GM12865 (cell line): ENCODE data around the gene NAA30.

ENCODE experiments used
- DNase-seq: peaks from one replicate; pipeline ENCODE4 v3.0.0; 2010; ENCODE audit warnings: low read depth
- H3K4me3 ChIP-seq: 2 replicates; pipeline ENCODE4 v1.5.1; 2011; ENCODE audit warnings: mild to moderate bottlenecking, low read depth, low read length, control low read depth
- CTCF ChIP-seq: IDR thresholded peaks from 2 replicates; pipeline ENCODE4 v1.5.1; 2011; ENCODE audit warnings: low read length, control low read depth, low read depth, inconsistent platforms; ENCODE audit not compliant: insufficient read depth; ENCODE audit errors: missing control alignments

The NAA30 gene

DNA sequence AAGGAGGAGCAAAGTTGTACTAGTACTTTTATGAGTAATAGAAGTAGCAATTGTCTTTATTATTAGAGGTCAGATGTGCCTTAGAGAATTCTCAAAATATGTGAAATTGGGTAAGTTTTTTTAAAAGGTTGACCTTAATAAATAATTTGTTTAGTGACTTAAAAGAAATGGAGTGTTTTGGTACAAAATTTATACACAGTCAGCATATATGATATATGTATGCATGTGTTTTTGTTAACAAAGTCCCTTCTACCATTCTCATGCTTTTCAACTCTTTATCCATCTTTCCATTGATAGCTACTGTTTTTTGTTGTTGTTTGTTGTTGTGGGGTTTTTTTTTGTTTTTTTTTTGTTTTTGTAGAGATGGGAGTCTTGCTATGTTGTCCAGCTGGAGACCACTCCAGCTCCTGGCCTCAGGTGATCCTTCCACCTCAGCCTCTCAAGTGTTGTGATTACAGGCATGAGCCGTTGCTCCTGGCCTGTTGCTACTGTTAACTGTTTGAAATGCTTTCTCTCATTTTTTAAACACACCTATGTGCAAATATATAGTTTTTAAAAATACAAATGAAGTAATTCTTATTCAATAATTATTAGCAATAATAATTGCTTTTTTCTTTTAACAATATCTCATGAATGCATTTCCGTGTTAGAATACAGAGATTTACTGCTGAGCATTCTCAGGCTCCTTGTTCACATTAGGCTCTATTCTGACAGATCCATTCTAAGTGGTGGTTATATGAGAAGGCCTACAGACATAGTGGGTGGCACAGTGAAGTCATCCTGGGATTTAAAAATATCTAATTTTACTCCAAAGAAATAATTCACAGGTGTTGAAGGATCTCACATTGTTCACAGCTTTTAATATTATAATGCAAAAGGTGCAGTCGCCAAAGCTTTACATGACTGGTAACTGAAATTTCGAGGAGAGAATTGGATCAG is 10.4 kb downstream of the NAA30 start:
- no peak for TF ChIP-seq CTCF
- H3K4me3 ChIP-seq, result no peak overlapping the region
- no peak for DNase-seq

DNA sequence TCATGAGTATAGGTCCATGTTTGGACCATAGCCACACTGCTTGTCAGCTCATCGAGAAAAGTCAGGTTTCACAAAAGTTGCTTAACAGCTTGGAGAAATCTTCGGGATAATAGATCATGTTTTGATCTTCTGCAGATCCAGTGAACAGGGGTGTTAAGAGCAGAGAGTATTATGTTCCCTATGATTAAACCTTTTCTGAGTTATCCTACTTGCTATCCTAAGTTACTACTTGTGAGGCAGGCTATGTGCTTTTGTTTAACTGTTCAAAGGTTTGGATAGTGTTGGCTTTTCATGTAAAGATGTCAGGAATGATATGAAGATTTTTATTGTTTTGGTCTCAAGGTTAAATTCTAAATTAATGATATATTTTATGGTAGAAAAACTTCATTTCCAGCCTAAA is 11.1 kb downstream of the NAA30 start:
- no peak for TF ChIP-seq CTCF
- H3K4me3 ChIP-seq, result no peak overlapping the region
- DNase-seq, result no peak

- no peak for TF ChIP-seq CTCF
- H3K4me3 ChIP-seq, result no peak overlapping the region
- no peak for DNase-seq
Measured at GRCh38 chr14:57402173-57402852, 11.9 kb downstream of the NAA30 start.

DNA sequence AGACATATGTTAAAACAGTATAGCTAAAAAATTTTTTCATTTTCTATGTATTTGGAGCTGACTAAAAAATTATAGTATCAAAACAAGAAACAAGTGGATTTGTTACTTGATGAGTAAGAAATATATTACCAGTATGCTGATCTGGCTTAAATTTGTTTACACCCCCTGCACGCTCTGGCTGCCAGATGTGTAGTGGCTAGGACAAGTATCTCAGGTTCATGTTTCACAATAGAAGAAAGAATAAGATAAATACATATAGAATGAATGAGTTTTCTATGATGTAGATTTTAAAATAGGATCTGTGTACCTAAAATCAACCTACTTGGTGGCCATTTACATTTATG is 13.1 kb downstream of the NAA30 start:
- no peak for DNase-seq
- TF ChIP-seq CTCF, result no peak
- H3K4me3 ChIP-seq, result no peak overlapping the region

- TF ChIP-seq CTCF, result no peak
- DNase-seq, result no peak
Measured at GRCh38 chr14:57405562-57405961, 15.2 kb downstream of the NAA30 start.

DNA sequence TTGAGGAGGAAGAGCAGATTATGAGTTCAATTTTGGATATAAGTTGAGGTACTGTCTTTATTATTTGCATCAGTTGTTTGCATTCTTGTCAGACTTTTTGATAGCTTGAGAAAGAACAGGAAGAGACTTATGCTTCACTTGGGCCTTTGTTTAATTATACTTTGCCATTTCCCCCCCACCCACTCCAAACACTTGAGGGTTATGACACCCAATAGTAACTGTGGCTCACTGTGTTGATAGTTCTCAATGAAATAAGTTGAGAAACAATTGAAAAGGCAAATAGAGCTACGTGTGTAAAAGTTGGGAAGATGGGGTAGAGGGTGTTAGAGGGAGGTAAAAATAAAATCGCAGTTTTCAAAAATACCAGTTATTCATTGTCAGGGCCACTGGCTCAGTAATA is 17.7 kb downstream of the NAA30 start:
- TF ChIP-seq CTCF, result no peak
- H3K4me3 ChIP-seq, result no peak overlapping the region
- DNase-seq, result no peak

More at GRCh38 chr14:57405562-57405961, 15.2 kb downstream of the NAA30 start:
- H3K4me3 ChIP-seq, result no peak overlapping the region
